GM23338 (cell line): ENCODE measurements around the gene TGIF2. TPM values are rescaled to one million over a fixed set of nuclear protein-coding genes. Genes with fewer than 3 reads are reported as not detected.
A peak's percentile ranks its signal among the peaks of the same experiment; 100 is the strongest.

ENCODE experiments used
- ATAC-seq: fragments of 200-7000 bp; cut with Tn5 transposase; 3 replicates; pipeline ENCODE4 v1.9.1; 2020
- DNase-seq: peaks from one replicate; pipeline ENCODE4 v3.0.0-alpha.2; 2015; ENCODE audit warnings: low spot score
- H2AFZ ChIP-seq: fragments of 200-600 bp; sonication (generic); 2 replicates; pipeline ENCODE4 v1.8.0; 2016; ENCODE audit warnings: antibody characterized with exemption, mild to moderate bottlenecking, moderate library complexity
- H3F3A ChIP-seq: fragments of 200-600 bp; sonication (generic); replicated peaks from 2 replicates; pipeline ENCODE4 v1.8.0; 2017; ENCODE audit warnings: antibody characterized with exemption, mixed run types, low read depth
- H3K27ac ChIP-seq: fragments of 200-600 bp; sonication (generic); 2 replicates; pipeline ENCODE4 v1.6.1; 2016; ENCODE audit warnings: low read depth
- H3K27me3 ChIP-seq: fragments of 200-600 bp; sonication (generic); 2 replicates; pipeline ENCODE4 v1.8.0; 2016; ENCODE audit warnings: mild to moderate bottlenecking, mixed run types, moderate library complexity; ENCODE audit not compliant: insufficient read depth
- H3K36me3 ChIP-seq: fragments of 200-600 bp; sonication (generic); 2 replicates; pipeline ENCODE4 v1.8.0; 2016; ENCODE audit warnings: mild to moderate bottlenecking; ENCODE audit not compliant: insufficient read depth
- H3K4me1 ChIP-seq: fragments of 200-600 bp; sonication (generic); 2 replicates; pipeline ENCODE4 v1.8.0; 2016; ENCODE audit warnings: mild to moderate bottlenecking, moderate library complexity; ENCODE audit not compliant: insufficient read depth
- H3K4me2 ChIP-seq: fragments of 200-600 bp; sonication (generic); 2 replicates; pipeline ENCODE4 v1.7.1; 2017; ENCODE audit warnings: mixed run types
- H3K4me3 ChIP-seq: fragments of 200-600 bp; sonication (generic); 2 replicates; pipeline ENCODE4 v1.6.1; 2016; ENCODE audit warnings: mixed run types
- H3K79me2 ChIP-seq: fragments of 200-600 bp; sonication (generic); replicated peaks from 2 replicates; pipeline ENCODE4 v1.8.0; 2017; ENCODE audit warnings: mild to moderate bottlenecking; ENCODE audit not compliant: insufficient read depth
- H3K9me2 ChIP-seq: fragments of 200-600 bp; sonication (generic); 2 replicates; pipeline ENCODE4 v1.8.0; 2017; ENCODE audit not compliant: insufficient read depth
- H4K20me1 ChIP-seq: fragments of 200-600 bp; sonication (generic); replicated peaks from 2 replicates; pipeline ENCODE4 v1.8.0; 2017; ENCODE audit warnings: mild to moderate bottlenecking; ENCODE audit not compliant: insufficient read depth
- H3K27ac Mint-ChIP-seq: 2 replicates; pipeline ENCODE4 v1.8.0; 2020; ENCODE audit warnings: inconsistent platforms, mild to moderate bottlenecking, moderate library complexity, mixed read lengths
- H3K27me3 Mint-ChIP-seq: 3 replicates; pipeline ENCODE4 v1.8.0; 2022; ENCODE audit warnings: low read depth, mild to moderate bottlenecking, moderate library complexity, mixed read lengths, inconsistent platforms; ENCODE audit not compliant: insufficient read depth, poor library complexity
- H3K36me3 Mint-ChIP-seq: 3 replicates; pipeline ENCODE4 v1.8.0; 2021; ENCODE audit warnings: low read depth, mild to moderate bottlenecking, inconsistent platforms, moderate library complexity, mixed read lengths
- H3K4me1 Mint-ChIP-seq: 3 replicates; pipeline ENCODE4 v1.8.0; 2020; ENCODE audit warnings: mild to moderate bottlenecking, inconsistent platforms, mixed read lengths
- H3K4me3 Mint-ChIP-seq: 3 replicates; pipeline ENCODE4 v1.8.0; 2021; ENCODE audit warnings: moderate library complexity, mild to moderate bottlenecking, inconsistent platforms, mixed read lengths
- H3K9me3 Mint-ChIP-seq: 3 replicates; pipeline ENCODE4 v1.8.0; 2020; ENCODE audit warnings: moderate library complexity, mild to moderate bottlenecking, inconsistent platforms, mixed read lengths
- CREB1 ChIP-seq: fragments of 250-450 bp; sonication (Bioruptor Pico); IDR thresholded peaks from 2 replicates; pipeline ENCODE4 v1.5.0; 2020; ENCODE audit warnings: low read depth, mild to moderate bottlenecking, moderate library complexity
- EZH2 ChIP-seq: fragments of 200-600 bp; sonication (generic); IDR thresholded peaks from one replicate; pipeline ENCODE4 v1.8.0; 2017; ENCODE audit warnings: antibody characterized with exemption, mild to moderate bottlenecking, low read depth; ENCODE audit not compliant: unreplicated experiment
- EZH2phosphoT487 ChIP-seq: fragments of 200-600 bp; sonication (generic); IDR thresholded peaks from one replicate; pipeline ENCODE4 v1.8.1; 2018; ENCODE audit warnings: antibody characterized with exemption; ENCODE audit not compliant: unreplicated experiment
- NANOG ChIP-seq: IDR thresholded peaks from 2 replicates; pipeline ENCODE4 v1.6.1; 2016; ENCODE audit warnings: antibody characterized with exemption, borderline replicate concordance
- POLR2AphosphoS5 ChIP-seq: IDR thresholded peaks from 2 replicates; pipeline ENCODE4 v1.6.1; 2016; ENCODE audit warnings: antibody characterized with exemption, low read depth
- STAT1 ChIP-seq: IDR thresholded peaks from one replicate; pipeline ENCODE4 v1.6.1; 2016; ENCODE audit warnings: antibody characterized with exemption; ENCODE audit not compliant: unreplicated experiment
- ZNF114 ChIP-seq: fragments of 250-450 bp; sonication (Bioruptor Pico); IDR thresholded peaks from 2 replicates; pipeline ENCODE4 v1.5.0; 2020; ENCODE audit warnings: mild to moderate bottlenecking, moderate library complexity
- ZNF331 ChIP-seq: fragments of 250-450 bp; sonication (Bioruptor Pico); IDR thresholded peaks from 2 replicates; pipeline ENCODE4 v1.5.0; 2020; ENCODE audit warnings: low read depth, mild to moderate bottlenecking, moderate library complexity
- polyA plus RNA-seq: library from polyadenylated mRNA; unstranded; fragments of >200 nt; fragmentation: Nextera tagmentation; extraction: Ambion mirVana; gene quantifications from 2 replicates; pipeline ENCODE4 v1.2.1, GENCODE V29; 2016
- total RNA-seq: library from RNA; depleted of rRNA; stranded (reverse); fragments of >200 nt; shearing (Covaris generic); gene quantifications from 2 replicates; pipeline ENCODE4 v1.2.3, GENCODE V29; 2014
- TF ChIP-seq, protein P1 (sequence below): IDR thresholded peaks from 2 replicates; pipeline ENCODE4 v1.6.1; 2016; ENCODE audit warnings: antibody characterized with exemption
- TF ChIP-seq, protein P2 (sequence below), 2 experiments: fragments of 200-600 bp in 1 of 2; sonication (generic) in 1 of 2; conservative IDR thresholded peaks; 2 replicates each; pipeline versions ENCODE4 v1.5.1 to v1.6.1; 2016 to 2017; ENCODE audit warnings: antibody characterized with exemption in 2 of 2, low read depth in 2 of 2, mild to moderate bottlenecking in 2 of 2, moderate library complexity in 1 of 2

The TGIF2 gene
- total and polyA plus RNA-seq, 2 experiments from 2014 or later: 47.6 to 63.2 TPM

DNA sequence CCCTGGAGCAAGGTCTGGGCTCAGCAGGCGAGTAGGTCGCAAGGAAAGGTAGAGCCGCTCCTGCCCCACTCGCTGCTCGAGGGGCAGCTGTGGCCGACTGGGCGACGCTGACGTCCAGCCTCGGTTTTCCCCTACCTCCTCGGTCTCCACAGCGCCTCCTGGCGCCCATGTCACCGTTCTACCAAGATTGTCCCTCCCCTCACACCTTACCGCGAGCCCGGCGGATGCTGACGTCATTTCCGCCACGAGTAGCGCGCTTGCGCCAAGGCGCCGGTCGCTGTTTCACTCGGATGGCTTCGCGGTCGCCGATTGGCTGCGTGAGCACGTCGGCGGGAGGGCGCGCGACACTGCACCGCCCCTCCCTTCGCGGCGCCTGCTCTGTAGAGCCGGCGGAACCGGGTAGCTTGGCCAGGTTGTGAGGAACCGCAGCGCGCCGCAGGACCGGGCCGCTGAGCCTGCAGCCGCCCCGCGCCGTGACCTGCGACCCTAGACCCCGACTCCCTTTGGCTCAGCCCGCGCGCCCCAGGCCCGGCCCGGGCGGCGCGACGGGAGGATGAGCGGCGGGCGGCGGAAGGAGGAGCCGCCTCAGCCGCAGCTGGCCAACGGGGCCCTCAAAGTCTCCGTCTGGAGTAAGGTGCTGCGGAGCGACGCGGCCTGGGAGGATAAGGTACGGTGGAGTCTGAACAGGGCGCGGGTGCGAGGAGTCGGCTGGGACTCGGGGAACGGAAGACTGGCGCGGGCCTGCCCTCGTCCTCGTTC is 32.2 kb downstream of the TGIF2 start, which contains the start of gene RAB5IF:
Gene RAB5IF (plus strand): TSS at position 381 of the 759 bp plus-strand sequence. CDS start 173 bp downstream, at position 554.
- peak within 1 kb of the TSS; percentile 89 for H3K27ac ChIP-seq
- peak within 1 kb of the TSS; percentile 100 for H3K4me2 ChIP-seq
- H3K27me3 Mint-ChIP-seq: peaks cover 20% of the 10 kb centered on the region

DNA sequence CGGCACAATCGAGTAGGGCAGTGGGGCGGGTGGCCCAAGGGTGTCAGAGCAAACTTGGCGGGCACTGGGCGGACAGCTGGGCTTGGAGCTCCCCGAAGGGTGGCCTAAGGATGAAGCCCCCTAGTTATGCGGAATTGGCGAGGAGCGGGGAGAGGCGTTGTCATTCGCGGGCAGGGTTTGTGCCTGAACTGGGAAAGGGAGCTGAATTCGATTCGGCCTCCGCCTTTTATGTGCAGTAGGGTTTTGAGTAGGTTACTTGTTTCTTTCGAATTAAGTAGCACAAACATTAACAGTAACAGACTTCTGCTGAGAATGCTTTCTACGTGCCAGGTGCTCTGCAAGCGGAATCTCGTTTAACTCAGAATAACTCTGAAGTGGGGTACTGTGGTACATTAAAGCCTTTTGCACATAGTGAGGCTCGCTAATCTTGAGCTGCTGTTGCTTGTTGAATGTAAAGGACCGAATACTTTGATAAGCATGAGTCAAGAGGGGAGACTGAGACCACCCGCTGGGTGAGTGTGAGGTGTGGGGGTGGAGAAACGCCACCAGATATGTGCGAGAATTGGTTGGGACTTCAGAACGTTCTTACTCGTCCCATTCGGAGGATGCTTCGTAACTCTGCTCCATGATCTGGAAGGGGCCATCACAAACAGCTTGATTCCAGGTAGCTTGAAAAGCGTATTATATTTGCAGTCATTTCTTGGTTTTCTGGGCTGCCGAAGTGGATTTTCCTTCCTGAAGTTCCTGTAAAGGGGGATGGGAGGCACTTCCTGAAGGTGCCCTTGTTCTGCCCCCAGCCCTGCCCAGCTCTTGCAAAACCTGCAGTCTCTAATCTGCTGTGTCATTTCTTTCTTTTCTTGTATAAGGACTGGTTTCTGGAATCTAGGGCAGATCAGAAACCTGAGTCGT is 33.0 kb downstream of the TGIF2 start:
- Histone ChIP-seq H3K4me3 (peak overlapping the region; percentile 100), H3K4me1 (peaks cover 13% of the 10 kb centered on the region), H2AFZ (peak overlapping the region; percentile 76; the same call in 1 of the 2 replicates), H3K27ac (peak overlapping the region; percentile 89), H3K79me2 (peaks cover 37% of the 10 kb centered on the region), H3K9me2 (no peaks in the 10 kb centered on the region), H3F3A (peaks cover 23% of the 10 kb centered on the region), H3K36me3 (peaks cover 28% of the 10 kb centered on the region), H3K27me3 (no peaks in the 10 kb centered on the region), H3K4me2 (peak overlapping the region; percentile 100), H4K20me1 (peaks cover 22% of the 10 kb centered on the region)
- H3K4me3 Mint-ChIP-seq: peak overlapping the region; percentile 99
- DNase-seq: peak; percentile 58
- peak overlapping the region; percentile 97 for H3K27ac Mint-ChIP-seq
- no peak for ATAC-seq
- H3K9me3 Mint-ChIP-seq: no peaks in the 10 kb centered on the region
- peaks cover 17% of the 10 kb centered on the region for H3K4me1 Mint-ChIP-seq
- peaks cover 20% of the 10 kb centered on the region for H3K27me3 Mint-ChIP-seq
- peaks cover 46% of the 10 kb centered on the region; the same call in 2 of the 3 replicates for H3K36me3 Mint-ChIP-seq
- TF ChIP-seq NANOG: no peak
- TF ChIP-seq EZH2phosphoT487: no peak
- no peak for TF ChIP-seq ZNF114 (CRISPR knock-in tag)
- TF ChIP-seq, protein P1, sequence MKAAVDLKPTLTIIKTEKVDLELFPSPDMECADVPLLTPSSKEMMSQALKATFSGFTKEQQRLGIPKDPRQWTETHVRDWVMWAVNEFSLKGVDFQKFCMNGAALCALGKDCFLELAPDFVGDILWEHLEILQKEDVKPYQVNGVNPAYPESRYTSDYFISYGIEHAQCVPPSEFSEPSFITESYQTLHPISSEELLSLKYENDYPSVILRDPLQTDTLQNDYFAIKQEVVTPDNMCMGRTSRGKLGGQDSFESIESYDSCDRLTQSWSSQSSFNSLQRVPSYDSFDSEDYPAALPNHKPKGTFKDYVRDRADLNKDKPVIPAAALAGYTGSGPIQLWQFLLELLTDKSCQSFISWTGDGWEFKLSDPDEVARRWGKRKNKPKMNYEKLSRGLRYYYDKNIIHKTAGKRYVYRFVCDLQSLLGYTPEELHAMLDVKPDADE: no peak
- TF ChIP-seq, protein P2, sequence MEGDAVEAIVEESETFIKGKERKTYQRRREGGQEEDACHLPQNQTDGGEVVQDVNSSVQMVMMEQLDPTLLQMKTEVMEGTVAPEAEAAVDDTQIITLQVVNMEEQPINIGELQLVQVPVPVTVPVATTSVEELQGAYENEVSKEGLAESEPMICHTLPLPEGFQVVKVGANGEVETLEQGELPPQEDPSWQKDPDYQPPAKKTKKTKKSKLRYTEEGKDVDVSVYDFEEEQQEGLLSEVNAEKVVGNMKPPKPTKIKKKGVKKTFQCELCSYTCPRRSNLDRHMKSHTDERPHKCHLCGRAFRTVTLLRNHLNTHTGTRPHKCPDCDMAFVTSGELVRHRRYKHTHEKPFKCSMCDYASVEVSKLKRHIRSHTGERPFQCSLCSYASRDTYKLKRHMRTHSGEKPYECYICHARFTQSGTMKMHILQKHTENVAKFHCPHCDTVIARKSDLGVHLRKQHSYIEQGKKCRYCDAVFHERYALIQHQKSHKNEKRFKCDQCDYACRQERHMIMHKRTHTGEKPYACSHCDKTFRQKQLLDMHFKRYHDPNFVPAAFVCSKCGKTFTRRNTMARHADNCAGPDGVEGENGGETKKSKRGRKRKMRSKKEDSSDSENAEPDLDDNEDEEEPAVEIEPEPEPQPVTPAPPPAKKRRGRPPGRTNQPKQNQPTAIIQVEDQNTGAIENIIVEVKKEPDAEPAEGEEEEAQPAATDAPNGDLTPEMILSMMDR (conservative IDR thresholded peaks at IDR 0.05; ENCODE audit: low read depth in 2 of 2): no peak
- no peak for TF ChIP-seq CREB1 (CRISPR knock-in tag)
- no peak for TF ChIP-seq EZH2
- no peak for TF ChIP-seq STAT1

More for the DNA sequence above, 32.2 kb downstream of the TGIF2 start, which contains the start of gene RAB5IF:
- Mint-ChIP-seq H3K36me3 (peaks cover 37% of the 10 kb centered on the region; the same call in 2 of the 3 replicates), H3K9me3 (no peaks in the 10 kb centered on the region), H3K4me3 (peak within 1 kb of the TSS; percentile 99), H3K27ac (peak within 1 kb of the TSS; percentile 97), H3K4me1 (peaks cover 17% of the 10 kb centered on the region)
- Histone ChIP-seq H3K79me2 (peaks cover 37% of the 10 kb centered on the region), H2AFZ (peak within 1 kb of the TSS; percentile 98), H3K4me3 (peak within 1 kb of the TSS; percentile 100), H3K27me3 (no peaks in the 10 kb centered on the region), H3K9me2 (no peaks in the 10 kb centered on the region), H3K4me1 (peaks cover 13% of the 10 kb centered on the region), H3F3A (peaks cover 23% of the 10 kb centered on the region), H3K36me3 (peaks cover 19% of the 10 kb centered on the region), H4K20me1 (peaks cover 19% of the 10 kb centered on the region)
- ATAC-seq: peak; percentile 93
- peak; percentile 100 for DNase-seq
- TF ChIP-seq, protein P1: peak; percentile 90
- TF ChIP-seq CREB1 (CRISPR knock-in tag): peak; percentile 97
- TF ChIP-seq POLR2AphosphoS5: peak; percentile 72
- peak; percentile 38; the same call in 1 of the 2 replicates for TF ChIP-seq ZNF331
- no peak for TF ChIP-seq NANOG
- TF ChIP-seq, protein P2 (conservative IDR thresholded peaks at IDR 0.05; ENCODE audit: low read depth in 2 of 2): peak; percentile 60 to 98
